Measurements from ENCODE around the gene OBP2A. TPM values are rescaled to one million over a fixed set of nuclear protein-coding genes. Genes with fewer than 3 reads are reported as not detected.
A peak's percentile ranks its signal among the peaks of the same experiment; 100 is the strongest.
"Not testable (repeated sequence)": the region's sequence is repeated elsewhere in the genome, so short reads cannot be mapped to it uniquely, and the experiment has no call there.

OBP2A gene
- total RNA-seq, 1 donor: not detected

- TF ChIP-seq CTCF (IDR thresholded peaks at IDR 0.05; ENCODE audit: insufficient read depth, low read depth, low read length): no peak
- DNase-seq (ENCODE audit: low read depth): no peak
- no peak overlapping the region for H3K4me3 ChIP-seq (ENCODE audit: low read depth, low read length)
Observed at GRCh38 chr9:135531096-135531495, 14.8 kb upstream of the OBP2A start.

DNA sequence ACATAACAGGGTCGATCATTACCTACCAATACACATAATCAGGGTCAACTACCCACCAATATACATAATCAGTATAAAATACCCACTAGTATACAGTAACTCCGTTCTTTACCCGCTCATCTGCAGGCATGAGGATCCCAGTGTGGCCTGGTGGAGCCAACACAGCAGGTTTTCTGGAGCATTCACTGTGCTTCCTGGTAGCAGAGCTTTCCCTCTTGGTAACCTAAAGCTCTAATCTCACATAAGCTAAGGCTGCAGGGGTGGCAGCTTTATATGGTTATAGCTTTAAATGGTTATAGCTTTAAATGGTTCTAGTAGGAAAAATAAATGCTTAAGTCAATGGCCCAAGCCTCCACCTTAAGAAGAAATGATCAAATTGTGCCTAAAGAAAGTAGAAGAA, 12.8 kb upstream of the OBP2A start:
- no peak for TF ChIP-seq CTCF (IDR thresholded peaks at IDR 0.05; ENCODE audit: insufficient read depth, low read depth, low read length)
- no peak for DNase-seq (ENCODE audit: low read depth)
- H3K4me3 ChIP-seq (ENCODE audit: low read depth, low read length): no peak overlapping the region

- H3K4me3 ChIP-seq (ENCODE audit: low read depth, low read length): no peak overlapping the region
- no peak for TF ChIP-seq CTCF (IDR thresholded peaks at IDR 0.05; ENCODE audit: insufficient read depth, low read depth, low read length)
Observed at GRCh38 chr9:135533674-135534073, 12.3 kb upstream of the OBP2A start.

DNA sequence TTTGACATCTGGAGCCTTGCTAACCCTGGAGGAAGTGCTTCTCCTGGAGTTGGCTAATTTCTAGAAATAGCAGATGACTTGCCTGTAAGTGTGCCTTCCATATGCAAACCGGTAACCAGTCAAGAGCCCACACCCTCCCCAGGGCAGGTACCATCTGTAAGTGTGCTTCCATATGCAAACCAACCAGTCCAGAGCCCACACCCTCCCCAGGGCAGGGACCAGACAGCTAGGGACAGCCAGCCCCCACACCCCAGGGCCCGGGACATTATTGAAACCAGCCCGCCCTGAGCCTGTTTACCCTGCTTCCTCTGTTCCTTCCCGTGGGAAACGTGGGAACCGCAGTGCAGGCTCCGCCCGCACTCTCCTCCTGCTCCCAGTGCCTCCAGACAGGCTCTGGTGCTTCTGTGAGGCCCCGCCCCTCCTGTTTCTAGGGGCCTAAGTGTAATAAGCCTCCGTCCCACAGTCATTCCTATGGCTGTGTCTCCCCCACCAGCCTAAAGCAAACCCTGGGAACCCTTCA, 11.7 kb upstream of the OBP2A start:
- peak; percentile 45 for DNase-seq (ENCODE audit: low read depth)
- H3K4me3 ChIP-seq (ENCODE audit: low read depth, low read length): not testable (repeated sequence)

More at GRCh38 chr9:135533674-135534073, 12.3 kb upstream of the OBP2A start:
- no peak for DNase-seq (ENCODE audit: low read depth)

DNA sequence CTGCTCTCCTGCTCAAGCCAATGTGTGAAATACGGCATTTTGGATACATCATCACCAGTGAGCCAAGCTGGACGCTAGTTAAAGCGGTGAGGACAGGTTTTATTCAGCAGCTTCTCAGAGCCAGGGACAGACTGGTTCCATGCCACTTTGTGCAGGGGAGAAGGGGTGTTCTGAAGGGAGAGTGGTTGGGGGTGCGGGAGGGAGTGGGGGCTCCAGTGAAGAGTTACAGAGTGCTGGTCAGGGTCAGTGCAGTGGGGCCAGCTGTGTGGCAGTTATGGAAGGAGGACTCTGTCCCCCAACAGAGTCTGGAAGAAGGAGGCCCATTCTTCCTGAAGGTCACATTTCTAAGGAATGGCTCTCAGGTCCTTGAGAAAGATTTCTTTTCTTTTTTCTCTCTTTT, 11.1 kb upstream of the OBP2A start:
- not testable (repeated sequence) for H3K4me3 ChIP-seq (ENCODE audit: low read depth, low read length); DNase-seq (ENCODE audit: low read depth)

GRCh38 chr9:135535631-135536030, 10.3 kb upstream of the OBP2A start:
- DNase-seq (ENCODE audit: low read depth); H3K4me3 ChIP-seq (ENCODE audit: low read depth, low read length): not testable (repeated sequence)

GRCh38 chr9:135536216-135536615, 9.7 kb upstream of the OBP2A start:
- no peak for TF ChIP-seq CTCF (IDR thresholded peaks at IDR 0.05; ENCODE audit: insufficient read depth, low read depth, low read length)
- no peak overlapping the region for H3K4me3 ChIP-seq (ENCODE audit: low read depth, low read length)
- DNase-seq (ENCODE audit: low read depth): peak; percentile 55

DNA sequence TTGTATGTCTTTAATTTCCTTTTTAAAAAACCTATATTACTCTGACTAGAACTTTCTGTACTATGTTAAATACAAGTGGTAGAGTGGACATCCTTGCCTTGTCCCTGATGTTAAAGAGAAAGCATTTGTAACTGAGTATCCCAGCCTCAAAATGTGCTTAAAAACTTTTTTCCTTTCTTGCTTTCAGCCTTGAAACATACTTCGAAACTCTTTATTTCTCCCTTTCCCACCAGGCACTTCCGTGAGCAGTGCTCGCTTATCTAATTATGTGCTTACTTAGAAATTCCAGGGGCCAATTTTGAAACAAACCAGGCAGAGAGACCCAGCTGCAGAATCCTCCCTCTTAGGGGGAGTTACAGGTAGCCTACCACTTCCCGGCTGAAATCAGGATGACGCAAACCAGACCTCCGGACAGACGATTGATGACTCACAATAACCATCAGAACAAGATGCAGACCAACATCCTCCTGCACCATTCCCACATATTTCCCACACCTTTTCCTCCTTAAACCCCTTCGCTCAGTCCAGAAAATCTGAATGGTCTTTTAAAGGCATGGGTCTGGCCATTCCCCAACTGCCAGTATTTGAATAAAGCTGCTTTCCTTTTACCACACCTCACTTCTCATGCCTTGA, 2.5 kb upstream of the OBP2A start:
- H3K4me3 ChIP-seq (ENCODE audit: low read depth, low read length): not testable (repeated sequence)
- peak; percentile 74 for DNase-seq (ENCODE audit: low read depth)

- no peak for TF ChIP-seq CTCF (IDR thresholded peaks at IDR 0.05; ENCODE audit: insufficient read depth, low read depth, low read length)
- H3K4me3 ChIP-seq (ENCODE audit: low read depth, low read length): no peak overlapping the region
- no peak for DNase-seq (ENCODE audit: low read depth)
Observed at GRCh38 chr9:135544981-135545635, 818 bp upstream of the OBP2A start.

GRCh38 chr9:135546792-135547617, 1.1 kb downstream of the OBP2A start:
- DNase-seq (ENCODE audit: low read depth); H3K4me3 ChIP-seq (ENCODE audit: low read depth, low read length): not testable (repeated sequence)
